K562 (cell line): ENCODE data around the gene BRD3OS. TPM values are rescaled to one million over a fixed set of nuclear protein-coding genes. Genes with fewer than 3 reads are reported as not detected.

Experiments used
- ATAC-seq: fragments of 200-7000 bp; cut with Tn5 transposase; 3 replicates; pipeline ENCODE4 v1.9.1; 2020; ENCODE audit warnings: moderate library complexity
- BruUV-seq: library from RNA; stranded (reverse); fragments of 400-500 nt; replicated peaks from 2 replicates; lab custom pipeline; 2021; lab: Mats Ljungman, UMichigan
- CTCF ChIA-PET: fragments of 300-600 bp; formaldehyde crosslinking; extraction: SDS; loops from one replicate; lab custom pipeline; 2021; ENCODE audit warnings: low intra/inter-chr PET ratio; lab: Yijun Ruan, JAX
- POLR2A ChIA-PET: fragments of 300-600, 350-650 bp; sonication (Branson Sonifier 250); formaldehyde crosslinking; extraction: SDS; loops from one replicate; lab custom pipeline; 2021; ENCODE audit warnings: antibody characterized with exemption, inconsistent platforms; lab: Yijun Ruan, JAX
- DNase-seq, 4 experiments: peaks; one replicate each; pipeline versions ENCODE4 v3.0.0 to v3.0.0-alpha.2; 2011 to 2018; ENCODE audit warnings: low spot score in 3 of 4, mixed read lengths in 3 of 4; ENCODE audit errors: extremely low read depth in 1 of 4
- FAIRE-seq: peaks from 2 replicates; lab custom pipeline; 2011; peaks lifted over from hg19 to GRCh38; lab: Jason Lieb, UNC
- H2AFZ ChIP-seq: 2 replicates; pipeline ENCODE4 v1.6.0; 2011; ENCODE audit warnings: low read depth, low read length, control low read depth, inconsistent platforms
- H3K27ac ChIP-seq: fragments of 200-600 bp; 3 replicates; pipeline ENCODE4 v1.8.0; 2011; ENCODE audit warnings: low read depth, mild to moderate bottlenecking, control low read depth, inconsistent platforms, low read length, moderate library complexity, mixed read lengths; ENCODE audit errors: extremely low read depth
- H3K27me3 ChIP-seq, 2 experiments: fragments of 300-600 bp in 1 of 2; 2 replicates in 1 of 2; 3 replicates in 1 of 2; pipeline versions ENCODE4 v1.6.0 to v1.8.0; 2011; ENCODE audit warnings: inconsistent platforms in 2 of 2, low read length in 2 of 2, mild to moderate bottlenecking in 1 of 2, mixed read lengths in 1 of 2, moderate library complexity in 1 of 2; ENCODE audit not compliant: control insufficient read depth in 2 of 2, insufficient read depth in 2 of 2
- H3K36me3 ChIP-seq: fragments of 300-600 bp; 3 replicates; pipeline ENCODE4 v1.8.0; 2011; ENCODE audit warnings: mild to moderate bottlenecking, low read length, inconsistent platforms; ENCODE audit not compliant: control insufficient read depth, insufficient read depth
- H3K4me1 ChIP-seq, 2 experiments: fragments of 200-600 bp in 1 of 2; replicated peaks in 1 of 2; 2 replicates in 1 of 2; 3 replicates in 1 of 2; pipeline versions ENCODE4 v1.5.1 to v1.8.0; 2011; ENCODE audit warnings: inconsistent platforms in 2 of 2, low read length in 2 of 2, mild to moderate bottlenecking in 1 of 2, mixed read lengths in 1 of 2, moderate library complexity in 1 of 2; ENCODE audit not compliant: control insufficient read depth in 2 of 2, insufficient read depth in 2 of 2
- H3K4me2 ChIP-seq: 2 replicates; pipeline ENCODE4 v1.6.1; 2011; ENCODE audit warnings: low read length, control low read depth, inconsistent platforms, mixed read lengths; ENCODE audit not compliant: insufficient read depth
- H3K4me3 ChIP-seq: fragments of 200-600 bp; sonication (generic), shearing (Covaris generic); 2 replicates; pipeline ENCODE4 v1.5.1; 2016; ENCODE audit warnings: control low read depth, inconsistent platforms
- H3K79me2 ChIP-seq: fragments of 200-600 bp; 3 replicates; pipeline ENCODE4 v1.8.0; 2011; ENCODE audit warnings: low read length, inconsistent platforms; ENCODE audit not compliant: control insufficient read depth, insufficient read depth
- H3K9ac ChIP-seq, 2 experiments: 2 replicates each; pipeline versions ENCODE4 v1.6.0 to v1.6.1; 2011; ENCODE audit warnings: low read depth in 2 of 2, low read length in 2 of 2, control low read depth in 1 of 2, inconsistent platforms in 1 of 2, mild to moderate bottlenecking in 1 of 2, mixed read lengths in 1 of 2; ENCODE audit not compliant: insufficient read depth in 1 of 2
- H3K9me1 ChIP-seq: one replicate; pipeline ENCODE4 v1.6.0; 2011; ENCODE audit warnings: inconsistent platforms, mild to moderate bottlenecking, low read length, moderate library complexity; ENCODE audit not compliant: control insufficient read depth, insufficient read depth
- H3K9me3 ChIP-seq: replicated peaks from 2 replicates; pipeline ENCODE4 v1.5.1; 2011; ENCODE audit warnings: low read depth, low read length, inconsistent platforms; ENCODE audit not compliant: control insufficient read depth, insufficient read depth
- H4K20me1 ChIP-seq: replicated peaks from 2 replicates; pipeline ENCODE4 v1.6.1; 2011; ENCODE audit warnings: low read length, inconsistent platforms, mixed read lengths; ENCODE audit not compliant: control insufficient read depth, insufficient read depth
- ARID1B ChIP-seq: fragments of 450-650 bp; IDR thresholded peaks from 2 replicates; pipeline ENCODE4 v1.6.1; 2016; ENCODE audit warnings: antibody characterized with exemption, mild to moderate bottlenecking, inconsistent platforms
- CC2D1A ChIP-seq: fragments of 450-650 bp; IDR thresholded peaks from 2 replicates; pipeline ENCODE4 v1.6.1; 2017; ENCODE audit warnings: mild to moderate bottlenecking
- DNMT1 ChIP-seq: fragments of 450-650 bp; IDR thresholded peaks from 2 replicates; pipeline ENCODE4 v1.6.1; 2016; ENCODE audit warnings: antibody characterized with exemption, mild to moderate bottlenecking
- FIP1L1 ChIP-seq: fragments of 200-400 bp; formaldehyde crosslinking; IDR thresholded peaks from 2 replicates; pipeline ENCODE4 v1.6.1; 2018; ENCODE audit warnings: mild to moderate bottlenecking, low read depth, low read length; ENCODE audit not compliant: poor library complexity, severe bottlenecking
- FOXP1 ChIP-seq: sonication (generic); formaldehyde crosslinking; IDR thresholded peaks from 2 replicates; pipeline ENCODE4 v1.8.0; 2022; ENCODE audit warnings: mild to moderate bottlenecking, missing genetic modification reagents
- GABPA ChIP-seq: fragments of 200-800 bp; sonication (Bioruptor generic); conservative IDR thresholded peaks from 2 replicates; pipeline ENCODE4 v1.6.1; 2016; ENCODE audit warnings: low read depth, missing genetic modification characterization, missing compliant biosample characterization
- GTF2A2 ChIP-seq: IDR thresholded peaks from 2 replicates; pipeline ENCODE4 v1.6.1; 2016; ENCODE audit warnings: mild to moderate bottlenecking, missing genetic modification characterization, missing compliant biosample characterization
- HNRNPH1 ChIP-seq: fragments of 200-400 bp; formaldehyde crosslinking; optimal IDR thresholded peaks from 2 replicates; pipeline ENCODE3; 2017; ENCODE audit warnings: low read depth, mild to moderate bottlenecking, low read length, moderate library complexity
- HNRNPK ChIP-seq: fragments of 200-400 bp; formaldehyde crosslinking; IDR thresholded peaks from one replicate; pipeline ENCODE4 v1.6.1; 2018; ENCODE audit warnings: mild to moderate bottlenecking, low read depth, low read length; ENCODE audit not compliant: poor library complexity, severe bottlenecking
- HNRNPLL ChIP-seq: fragments of 200-400 bp; formaldehyde crosslinking; IDR thresholded peaks from 2 replicates; pipeline ENCODE4 v1.6.1; 2017; ENCODE audit warnings: low read length, low read depth, mild to moderate bottlenecking; ENCODE audit not compliant: poor library complexity, severe bottlenecking
- MEF2A ChIP-seq: IDR thresholded peaks from 2 replicates; pipeline ENCODE4 v1.6.1; 2011; ENCODE audit warnings: low read depth, mild to moderate bottlenecking, low read length, moderate library complexity; ENCODE audit not compliant: control insufficient read depth
- MTA2 ChIP-seq: fragments of 450-650 bp; IDR thresholded peaks from 2 replicates; pipeline ENCODE4 v1.6.1; 2016; ENCODE audit warnings: low read depth
- RUNX1 ChIP-seq: sonication (generic); IDR thresholded peaks from 2 replicates; pipeline ENCODE4 v1.6.1; 2016; ENCODE audit warnings: antibody characterized with exemption, low read depth
- SRSF1 ChIP-seq: fragments of 200-400 bp; formaldehyde crosslinking; IDR thresholded peaks from 2 replicates; pipeline ENCODE4 v1.6.1; 2017; ENCODE audit warnings: mild to moderate bottlenecking, low read depth, low read length, moderate library complexity
- SRSF7 ChIP-seq: fragments of 200-400 bp; formaldehyde crosslinking; optimal IDR thresholded peaks from 2 replicates; pipeline ENCODE3; 2017; ENCODE audit warnings: mild to moderate bottlenecking, low read depth, low read length
- ZNF764 ChIP-seq: fragments of 250-450 bp; sonication (Bioruptor Pico); IDR thresholded peaks from 2 replicates; pipeline ENCODE4 v1.4.0; 2020; ENCODE audit warnings: low read depth, mild to moderate bottlenecking, moderate library complexity
- WGBS: fragments of 100-300 bp; shearing (Covaris generic); methylation state at CpG from one replicate; pipeline ENCODE4 v1.1.6; 2016; ENCODE audit warnings: low coverage, mixed read lengths; ENCODE audit not compliant: insufficient coverage; ENCODE audit errors: missing lambda C conversion rate; 5-methylcytosine and 5-hydroxymethylcytosine counted together
- in situ Hi-C: fragments of 300-500 bp; cut with MboI; formaldehyde crosslinking; loops from 4 replicates; pipeline ENCODE4 v1.15.0; 2018; ENCODE audit warnings: inconsistent platforms, mixed read lengths
- intact Hi-C: fragments of 100-400 bp; cut with micrococcal nuclease; formaldehyde crosslinking; loops from 2 replicates; pipeline ENCODE4 v1.14.2; 2022
- polyA plus RNA-seq, 8 experiments: library from polyadenylated mRNA; depleted of rRNA in 4 of 8; stranded (reverse) in 5 of 8; unstranded in 3 of 8; fragments of >200 nt; fragmentation: Nextera tagmentation in 2 of 8; fragmentation: Illumina TruSeq in 1 of 8; extraction: Ambion mirVana in 2 of 8; extraction: Trizol in 1 of 8; gene quantifications; 2 replicates each; pipeline versions ENCODE4 v1.2.1 to v1.2.3, GENCODE V29; 2011 to 2014; ENCODE audit warnings: inconsistent platforms in 1 of 8, missing spikeins in 1 of 8
- total RNA-seq, 7 experiments: library from RNA; depleted of rRNA in 6 of 7; stranded (reverse); fragments of >200 nt in 6 of 7; fragmentation: Illumina TruSeq in 2 of 7; extraction: Trizol in 2 of 7; gene quantifications; 2 replicates each; pipeline versions ENCODE4 v1.2.1 to v1.2.3, GENCODE V29; 2011 to 2021; ENCODE audit warnings: low replicate concordance in 1 of 7
- TF ChIP-seq, protein P1 (sequence below): sonication (generic); formaldehyde crosslinking; IDR thresholded peaks from 2 replicates; pipeline ENCODE4 v1.8.1; 2023; ENCODE audit warnings: missing genetic modification reagents, mild to moderate bottlenecking, borderline replicate concordance

Gene BRD3OS
- total and polyA plus RNA-seq, 9 of the 15 experiments (the other 6 are each of a cell fraction or from before 2014, with no cell fraction given) = 1.1 to 8.7 (median 5.9) TPM

DNA sequence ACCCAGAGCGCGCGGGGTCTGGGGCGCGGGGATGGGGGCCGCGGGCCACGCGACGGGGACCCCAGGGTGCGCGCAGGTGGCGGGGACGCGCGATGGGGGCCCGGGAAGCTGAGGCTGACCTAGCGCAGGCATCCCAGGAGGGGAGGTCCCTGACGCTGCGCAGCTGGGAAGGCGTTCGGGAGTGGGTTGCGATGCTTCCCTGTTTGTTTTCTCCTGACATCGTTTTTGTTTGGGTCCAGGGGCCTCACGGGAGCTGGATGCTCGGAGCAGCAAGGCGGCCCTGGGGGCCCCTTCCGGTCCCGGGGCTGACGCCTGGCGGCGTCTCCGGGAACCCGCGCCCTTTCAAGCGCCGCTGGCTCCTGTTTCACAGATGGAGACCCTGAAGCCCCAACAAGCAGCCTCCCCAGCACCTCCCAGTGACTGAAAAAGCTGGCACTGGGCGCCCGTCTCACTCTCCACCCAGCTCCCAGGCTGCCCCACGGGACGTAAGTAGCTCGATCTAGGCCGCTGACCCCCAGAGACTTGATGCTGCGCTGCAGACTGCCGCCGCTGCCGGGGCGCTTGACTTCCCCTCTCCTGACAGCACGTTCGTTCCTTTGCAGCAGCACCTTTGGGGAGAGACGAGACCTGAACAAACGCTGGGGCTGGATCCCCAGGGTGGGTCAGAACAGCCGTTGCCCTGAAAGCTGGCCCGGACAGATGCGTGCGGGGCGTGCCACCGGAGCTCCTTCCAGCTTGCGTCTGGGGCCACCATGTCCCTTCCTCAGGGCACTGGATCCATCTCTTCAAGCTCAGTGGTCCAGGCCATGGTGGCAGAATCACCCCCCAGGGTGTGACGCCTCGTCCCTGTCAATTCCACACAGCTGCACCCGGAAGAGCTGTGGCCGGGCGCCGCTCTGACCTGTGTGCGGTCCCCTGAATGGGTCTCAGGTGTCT, 593 bp downstream of the BRD3OS start:
- in situ Hi-C loops = no loop called here
- Histone ChIP-seq H3K27me3 (peaks cover 3 to 5% of the 10 kb centered on the region in 2 experiments; a peak in 1 of 5 replicates), H4K20me1 (no peaks in the 10 kb centered on the region), H3K27ac (no peak overlapping the region; the same call in 2 of the 3 replicates), H3K4me3 (peak overlapping the region; percentile 81), H3K9me1 (no peaks in the 10 kb centered on the region), H3K9ac (peak overlapping the region; percentile 44 to 92; a peak in 3 of 4 replicates), H3K4me2 (peak overlapping the region; percentile 77), H3K9me3 (no peaks in the 10 kb centered on the region), H3K79me2 (no peaks in the 10 kb centered on the region), H2AFZ (peak overlapping the region; percentile 85), H3K36me3 (peaks cover 2% of the 10 kb centered on the region; the same call in 1 of the 3 replicates), H3K4me1 (peaks cover 4 to 23% of the 10 kb centered on the region in 2 experiments; a peak in 3 of 5 replicates)
- POLR2A ChIA-PET = interaction anchor here (0.6 to 1.2 kb wide), 4 partner anchors 10 to 757 kb away, joined by 3 to 6 read pairs (median 3); no protein-coding TSS in a partner anchor
- no peak for FAIRE-seq
- WGBS = 47% methylated on average over 33 of the region's 66 CpGs
- BruUV-seq = no TSS peak
- peak; percentile 61 for ATAC-seq
- CTCF ChIA-PET = no interaction called here
- intact Hi-C loops = no loop called here
- peak; percentile 40 to 62 (median 59) for DNase-seq
- TF ChIP-seq ARID1B = no peak
- no peak for TF ChIP-seq SRSF1
- no peak for TF ChIP-seq ZNF764 (CRISPR knock-in tag)
- no peak for TF ChIP-seq HNRNPLL
- TF ChIP-seq RUNX1 = no peak
- TF ChIP-seq MEF2A = no peak
- no peak for TF ChIP-seq CC2D1A
- peak; percentile 4 for TF ChIP-seq FIP1L1
- peak; percentile 71 for TF ChIP-seq GABPA (tag)
- no peak for TF ChIP-seq FOXP1 (CRISPR knock-in tag)
- TF ChIP-seq HNRNPK = no peak
- TF ChIP-seq GTF2A2 (tag) = no peak
- TF ChIP-seq SRSF7 = no peak
- no peak for TF ChIP-seq MTA2
- TF ChIP-seq DNMT1 = no peak
- no peak for TF ChIP-seq HNRNPH1
- TF ChIP-seq, protein P1, sequence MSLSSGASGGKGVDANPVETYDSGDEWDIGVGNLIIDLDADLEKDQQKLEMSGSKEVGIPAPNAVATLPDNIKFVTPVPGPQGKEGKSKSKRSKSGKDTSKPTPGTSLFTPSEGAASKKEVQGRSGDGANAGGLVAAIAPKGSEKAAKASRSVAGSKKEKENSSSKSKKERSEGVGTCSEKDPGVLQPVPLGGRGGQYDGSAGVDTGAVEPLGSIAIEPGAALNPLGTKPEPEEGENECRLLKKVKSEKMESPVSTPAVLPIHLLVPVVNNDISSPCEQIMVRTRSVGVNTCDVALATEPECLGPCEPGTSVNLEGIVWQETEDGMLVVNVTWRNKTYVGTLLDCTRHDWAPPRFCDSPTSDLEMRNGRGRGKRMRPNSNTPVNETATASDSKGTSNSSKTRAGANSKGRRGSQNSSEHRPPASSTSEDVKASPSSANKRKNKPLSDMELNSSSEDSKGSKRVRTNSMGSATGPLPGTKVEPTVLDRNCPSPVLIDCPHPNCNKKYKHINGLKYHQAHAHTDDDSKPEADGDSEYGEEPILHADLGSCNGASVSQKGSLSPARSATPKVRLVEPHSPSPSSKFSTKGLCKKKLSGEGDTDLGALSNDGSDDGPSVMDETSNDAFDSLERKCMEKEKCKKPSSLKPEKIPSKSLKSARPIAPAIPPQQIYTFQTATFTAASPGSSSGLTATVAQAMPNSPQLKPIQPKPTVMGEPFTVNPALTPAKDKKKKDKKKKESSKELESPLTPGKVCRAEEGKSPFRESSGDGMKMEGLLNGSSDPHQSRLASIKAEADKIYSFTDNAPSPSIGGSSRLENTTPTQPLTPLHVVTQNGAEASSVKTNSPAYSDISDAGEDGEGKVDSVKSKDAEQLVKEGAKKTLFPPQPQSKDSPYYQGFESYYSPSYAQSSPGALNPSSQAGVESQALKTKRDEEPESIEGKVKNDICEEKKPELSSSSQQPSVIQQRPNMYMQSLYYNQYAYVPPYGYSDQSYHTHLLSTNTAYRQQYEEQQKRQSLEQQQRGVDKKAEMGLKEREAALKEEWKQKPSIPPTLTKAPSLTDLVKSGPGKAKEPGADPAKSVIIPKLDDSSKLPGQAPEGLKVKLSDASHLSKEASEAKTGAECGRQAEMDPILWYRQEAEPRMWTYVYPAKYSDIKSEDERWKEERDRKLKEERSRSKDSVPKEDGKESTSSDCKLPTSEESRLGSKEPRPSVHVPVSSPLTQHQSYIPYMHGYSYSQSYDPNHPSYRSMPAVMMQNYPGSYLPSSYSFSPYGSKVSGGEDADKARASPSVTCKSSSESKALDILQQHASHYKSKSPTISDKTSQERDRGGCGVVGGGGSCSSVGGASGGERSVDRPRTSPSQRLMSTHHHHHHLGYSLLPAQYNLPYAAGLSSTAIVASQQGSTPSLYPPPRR (CRISPR knock-in tag) = no peak
